Liver (tissue), 9 donors: Measurements from ENCODE around the gene UBE2D3. TPM values are rescaled to one million over a fixed set of nuclear protein-coding genes. Genes with fewer than 3 reads are reported as not detected.
A peak's percentile ranks its signal among the peaks of the same experiment; 100 is the strongest.

Experiments used
- DNase-seq: peaks from one replicate; pipeline ENCODE4 v3.0.0-alpha.2; 2017; ENCODE audit warnings: low spot score
- H3K27ac ChIP-seq, 2 donors: one replicate each; pipeline ENCODE4 v1.7.0; 2013; ENCODE audit warnings: inconsistent platforms in 2 of 2, low read length in 2 of 2, control low read depth in 1 of 2, low read depth in 1 of 2, mild to moderate bottlenecking in 1 of 2
- H3K27me3 ChIP-seq, 4 donors: one replicate each; pipeline versions ENCODE4 v1.6.1 to v1.7.0; 2013; ENCODE audit warnings: low read length in 3 of 4, inconsistent platforms in 1 of 4, mild to moderate bottlenecking in 1 of 4, moderate library complexity in 1 of 4; ENCODE audit not compliant: control insufficient read depth in 4 of 4, insufficient read depth in 4 of 4
- H3K36me3 ChIP-seq, 4 donors: one replicate each; pipeline versions ENCODE4 v1.6.1 to v1.7.0; 2013; ENCODE audit warnings: low read length in 3 of 4, mild to moderate bottlenecking in 3 of 4, low read depth in 1 of 4, moderate library complexity in 1 of 4; ENCODE audit not compliant: control insufficient read depth in 4 of 4, insufficient read depth in 3 of 4
- H3K4me1 ChIP-seq, 4 donors: one replicate each; pipeline versions ENCODE4 v1.6.1 to v1.7.0; 2013; ENCODE audit warnings: low read length in 3 of 4, mild to moderate bottlenecking in 3 of 4, moderate library complexity in 1 of 4; ENCODE audit not compliant: control insufficient read depth in 4 of 4, insufficient read depth in 4 of 4
- H3K4me3 ChIP-seq, 3 donors: one replicate each; pipeline versions ENCODE4 v1.6.1 to v1.7.0; 2013; ENCODE audit warnings: low read length in 3 of 3, control low read depth in 1 of 3, low read depth in 1 of 3, mild to moderate bottlenecking in 1 of 3
- H3K9ac ChIP-seq, 2 donors: one replicate each; pipeline ENCODE4 v1.7.0; 2013; ENCODE audit warnings: low read length in 2 of 2, mild to moderate bottlenecking in 2 of 2, moderate library complexity in 2 of 2, control low read depth in 1 of 2, low read depth in 1 of 2
- H3K9me3 ChIP-seq, 4 donors: one replicate each; pipeline versions ENCODE4 v1.6.1 to v1.7.0; 2013; ENCODE audit warnings: low read length in 3 of 4; ENCODE audit not compliant: control insufficient read depth in 4 of 4
- CTCF ChIP-seq: fragments of 150-350 bp; IDR thresholded peaks from 2 replicates; pipeline ENCODE4 v1.5.1; 2017; ENCODE audit warnings: improper control_type of control experiment, low read depth, low read length; ENCODE audit not compliant: missing input control
- EGR1 ChIP-seq, 2 donors: IDR thresholded peaks; 2 replicates each; pipeline ENCODE4 v1.6.1; 2016 to 2018; ENCODE audit warnings: antibody characterized with exemption in 2 of 2, low read depth in 2 of 2
- FOXA1 ChIP-seq: IDR thresholded peaks from 2 replicates; pipeline ENCODE4 v1.6.1; 2016; ENCODE audit warnings: antibody characterized with exemption
- FOXA2 ChIP-seq: IDR thresholded peaks from 2 replicates; pipeline ENCODE4 v1.6.1; 2016; ENCODE audit warnings: antibody characterized with exemption
- GABPA ChIP-seq, 2 donors: IDR thresholded peaks in 1 of 2; conservative IDR thresholded peaks in 1 of 2; 2 replicates each; pipeline ENCODE4 v1.6.1; 2016; ENCODE audit warnings: antibody characterized with exemption in 2 of 2, mild to moderate bottlenecking in 1 of 2, moderate library complexity in 1 of 2
- HNF4A ChIP-seq, 2 donors: conservative IDR thresholded peaks; 2 replicates each; pipeline ENCODE4 v1.6.1; 2016; ENCODE audit warnings: antibody characterized with exemption in 2 of 2, mild to moderate bottlenecking in 2 of 2
- HNF4G ChIP-seq: IDR thresholded peaks from 2 replicates; pipeline ENCODE4 v1.6.1; 2016; ENCODE audit warnings: antibody characterized with exemption
- JUND ChIP-seq, 2 donors: IDR thresholded peaks; 2 replicates each; pipeline ENCODE4 v1.6.1; 2016; ENCODE audit warnings: antibody characterized with exemption in 2 of 2
- NR2F2 ChIP-seq: IDR thresholded peaks from 2 replicates; pipeline ENCODE4 v1.6.1; 2016; ENCODE audit warnings: antibody characterized with exemption
- RAD21 ChIP-seq, 2 donors: IDR thresholded peaks; 2 replicates each; pipeline ENCODE4 v1.6.1; 2016; ENCODE audit warnings: antibody characterized with exemption in 2 of 2, mild to moderate bottlenecking in 2 of 2
- REST ChIP-seq: IDR thresholded peaks from 2 replicates; pipeline ENCODE4 v1.6.1; 2016; ENCODE audit warnings: antibody characterized with exemption, mild to moderate bottlenecking
- RXRA ChIP-seq, 2 donors: IDR thresholded peaks; 2 replicates each; pipeline ENCODE4 v1.6.1; 2017 to 2018; ENCODE audit warnings: antibody characterized with exemption in 2 of 2, mild to moderate bottlenecking in 1 of 2
- SP1 ChIP-seq: IDR thresholded peaks from 2 replicates; pipeline ENCODE4 v1.6.1; 2018; ENCODE audit warnings: antibody characterized with exemption, mild to moderate bottlenecking
- TAF1 ChIP-seq: conservative IDR thresholded peaks from 2 replicates; pipeline ENCODE4 v1.6.1; 2016; ENCODE audit warnings: antibody characterized with exemption, mild to moderate bottlenecking
- YY1 ChIP-seq: IDR thresholded peaks from 2 replicates; pipeline ENCODE4 v1.6.1; 2016; ENCODE audit warnings: antibody characterized with exemption, mild to moderate bottlenecking
- WGBS: extraction: QIAGEN DNeasy Blood & Tissue Kit; methylation state at CpG from one replicate; pipeline ENCODE4 v1.1.7; 2013; 5-methylcytosine and 5-hydroxymethylcytosine counted together
- polyA plus RNA-seq, 2 donors: library from polyadenylated mRNA; stranded (reverse) in 1 of 2; unstranded in 1 of 2; fragments of 200-250 nt in 1 of 2; fragments of >200 nt in 1 of 2; fragmentation: Nextera tagmentation in 1 of 2; extraction: Ambion mirVana in 1 of 2; gene quantifications; one replicate each; pipeline versions ENCODE4 v1.2.1 to v1.2.3, GENCODE V29; 2013 to 2015
- total RNA-seq, 2 donors: library from RNA; depleted of rRNA; stranded (reverse); fragments of >200 nt; gene quantifications; one replicate each; pipeline ENCODE4 v1.2.3, GENCODE V29; 2014
- TF ChIP-seq, protein P1 (sequence below): IDR thresholded peaks from 2 replicates; pipeline ENCODE4 v1.6.1; 2016; ENCODE audit warnings: antibody characterized with exemption
- TF ChIP-seq, protein P2 (sequence below): IDR thresholded peaks from 2 replicates; pipeline ENCODE4 v1.6.1; 2016; ENCODE audit warnings: antibody characterized with exemption
- donor health status: healthy.
- donor health status: healthy.
- donor health status: healthy.
- donor health status: healthy.
- donor health status: healthy.

UBE2D3 gene
- total and polyA plus RNA-seq, 4 donors = 133 to 231 (median 150) TPM

DNA sequence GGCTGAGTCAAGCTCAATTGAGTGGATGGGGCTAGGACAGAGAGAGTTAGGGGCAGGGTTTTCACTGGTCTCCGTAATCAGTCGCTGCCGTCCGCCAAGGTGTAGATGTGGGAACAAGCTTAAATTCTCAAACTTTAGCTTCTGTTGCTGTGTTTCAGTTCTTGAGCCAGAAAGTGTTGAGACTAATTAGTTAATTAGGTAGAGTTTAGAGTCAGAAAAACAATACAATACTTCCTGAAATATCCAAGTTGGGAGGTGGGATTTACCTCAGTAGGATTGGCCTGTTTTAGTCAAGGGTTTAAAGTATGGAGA, 1.1 kb upstream of the UBE2D3 start:
- under 1% methylated on average over 4 of the region's 4 CpGs for WGBS
- H3K4me1 ChIP-seq = peaks cover 2 to 16% (median 8%) of the 10 kb centered on the region in 4 donors
- TF ChIP-seq NR2F2 (no peak), TAF1 (peak; percentile 69), JUND (IDR thresholded peaks at IDR 0.05) (peak in 1 of 2 donors; percentile 24), FOXA1 (no peak), REST (no peak), CTCF (peak; percentile 4), GABPA (IDR thresholded peaks at IDR 0.05 in 1 of 2, conservative IDR thresholded peaks at IDR 0.05 in 1 of 2) (no peak)
- TF ChIP-seq, protein P1, sequence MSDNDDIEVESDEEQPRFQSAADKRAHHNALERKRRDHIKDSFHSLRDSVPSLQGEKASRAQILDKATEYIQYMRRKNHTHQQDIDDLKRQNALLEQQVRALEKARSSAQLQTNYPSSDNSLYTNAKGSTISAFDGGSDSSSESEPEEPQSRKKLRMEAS = no peak
- peak overlapping the region; percentile 65 to 78 (median 78) for H3K4me3 ChIP-seq
- H3K9ac ChIP-seq = peak overlapping the region; percentile 76 to 79
- DNase-seq = no peak
- no peaks in the 10 kb centered on the region for H3K27me3 ChIP-seq
- H3K27ac ChIP-seq = peak overlapping the region; percentile 100
- H3K36me3 ChIP-seq = peaks cover 0 to 2% (median 0%) of the 10 kb centered on the region in 4 donors
- H3K9me3 ChIP-seq = no peaks in the 10 kb centered on the region

DNA sequence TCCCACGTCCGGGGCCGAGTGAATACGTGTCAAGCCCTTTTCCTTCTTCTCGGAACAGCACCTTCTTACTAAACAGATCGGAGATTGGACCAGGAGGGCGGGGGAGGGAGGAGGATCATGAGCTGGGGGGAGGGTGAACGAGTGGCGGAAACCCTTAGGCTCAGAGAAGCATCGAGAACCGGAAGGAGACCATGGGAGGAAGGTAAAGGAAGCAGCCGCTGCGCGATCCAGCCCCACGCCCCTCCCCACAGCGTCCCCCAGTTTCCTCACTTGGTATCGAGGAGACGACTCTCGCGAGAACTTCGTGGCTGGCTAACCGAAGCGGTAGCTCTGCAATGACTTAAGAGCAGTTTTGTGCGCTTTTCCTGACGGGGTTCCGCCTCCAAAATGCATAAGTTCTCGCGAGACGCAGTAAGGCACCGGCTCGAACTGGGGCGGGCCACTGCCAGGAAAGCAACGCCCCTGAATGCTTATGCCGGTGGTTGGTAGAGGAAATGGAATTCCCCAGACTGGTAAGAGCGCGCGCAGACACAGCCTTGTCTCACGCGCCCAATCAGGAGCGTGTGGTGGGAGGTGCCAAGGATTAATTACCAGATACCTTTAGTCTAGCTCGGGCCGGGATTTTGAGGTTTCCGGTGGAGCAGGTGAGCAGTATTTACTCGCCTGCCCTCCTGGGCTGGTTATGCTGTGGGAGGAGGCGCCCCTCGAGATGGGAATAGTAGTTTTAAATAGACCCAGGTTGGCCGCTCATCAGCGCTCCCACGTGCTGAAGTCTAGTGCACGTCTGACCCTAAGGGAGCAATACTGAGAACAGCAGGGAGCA, 534 bp upstream of the UBE2D3 start:
- H3K9me3 ChIP-seq = no peaks in the 10 kb centered on the region
- H3K4me1 ChIP-seq = peaks cover 2 to 22% (median 13%) of the 10 kb centered on the region in 4 donors
- H3K9ac ChIP-seq = peak overlapping the region; percentile 99 to 100
- WGBS = under 1% methylated on average over 50 of the region's 50 CpGs
- peaks cover 0 to 2% (median 0%) of the 10 kb centered on the region in 4 donors for H3K36me3 ChIP-seq
- H3K27me3 ChIP-seq = no peaks in the 10 kb centered on the region
- peak overlapping the region; percentile 78 to 99 (median 98) for H3K4me3 ChIP-seq
- H3K27ac ChIP-seq = peak overlapping the region; percentile 100
- peak; percentile 92 for DNase-seq
- TF ChIP-seq TAF1 = peak; percentile 89
- peak; percentile 7 for TF ChIP-seq FOXA1
- TF ChIP-seq HNF4G = no peak
- TF ChIP-seq JUND (IDR thresholded peaks at IDR 0.05) = peak in 1 of 2 donors; percentile 63
- peak; percentile 18 to 54 for TF ChIP-seq HNF4A (conservative IDR thresholded peaks at IDR 0.05)
- TF ChIP-seq, protein P2, sequence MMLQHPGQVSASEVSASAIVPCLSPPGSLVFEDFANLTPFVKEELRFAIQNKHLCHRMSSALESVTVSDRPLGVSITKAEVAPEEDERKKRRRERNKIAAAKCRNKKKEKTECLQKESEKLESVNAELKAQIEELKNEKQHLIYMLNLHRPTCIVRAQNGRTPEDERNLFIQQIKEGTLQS = no peak
- TF ChIP-seq SP1 = peak; percentile 94
- TF ChIP-seq FOXA2 = peak; percentile 6
- TF ChIP-seq RXRA (IDR thresholded peaks at IDR 0.05) = peak; percentile 58 to 65
- peak; percentile 93 for TF ChIP-seq REST
- peak; percentile 40 to 60 for TF ChIP-seq EGR1 (IDR thresholded peaks at IDR 0.05; ENCODE audit: low read depth in 2 of 2)
- TF ChIP-seq GABPA (IDR thresholded peaks at IDR 0.05 in 1 of 2, conservative IDR thresholded peaks at IDR 0.05 in 1 of 2) = peak; percentile 62 to 89
- no peak for TF ChIP-seq CTCF
- TF ChIP-seq YY1 = peak; percentile 81
- peak; percentile 49 to 54 for TF ChIP-seq RAD21 (IDR thresholded peaks at IDR 0.05)
- TF ChIP-seq, protein P1 = peak; percentile 84
